SK-N-DZ (cell line): Measurements from ENCODE around the gene MALAT1.

Experiments used
- DNase-seq: peaks from one replicate; pipeline ENCODE4 v3.0.0-alpha.2; 2015; ENCODE audit warnings: low spot score
- small RNA-seq, 2 experiments: library from RNA; depleted of rRNA; stranded (forward); fragments of <200 nt; gene quantifications; one replicate each; pipeline ENCODE3, GENCODE V24; 2014

Gene MALAT1

DNA sequence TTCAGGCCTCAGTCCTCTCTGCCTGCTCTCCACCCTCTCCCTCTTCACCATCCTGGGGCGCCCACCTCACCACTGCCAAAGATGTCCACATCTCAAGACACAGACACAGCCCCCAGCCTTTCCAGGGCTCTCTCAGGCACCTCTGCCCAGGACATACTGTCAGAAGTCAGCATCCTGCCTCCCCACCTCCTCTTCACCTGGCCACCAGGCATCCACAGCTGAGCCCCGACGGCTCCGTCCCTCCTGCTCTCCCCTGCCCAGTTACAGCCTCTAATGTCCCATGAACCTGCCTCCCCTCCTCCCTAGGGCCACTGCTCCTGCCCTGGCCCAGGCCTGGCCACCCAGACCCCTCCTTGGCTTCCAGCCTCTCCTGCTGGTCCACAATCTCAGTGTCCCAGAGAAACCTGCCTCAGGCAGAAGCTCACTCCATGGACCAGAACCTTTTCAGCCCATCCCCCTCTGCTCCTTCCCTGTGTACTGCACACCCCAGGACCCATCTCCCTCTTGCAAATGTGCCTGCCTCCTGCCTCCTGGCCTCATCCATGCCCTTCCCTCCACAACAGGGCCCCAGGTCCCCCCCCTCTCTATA lies 56.1 kb downstream of the MALAT1 start:
- no peak for DNase-seq

DNA sequence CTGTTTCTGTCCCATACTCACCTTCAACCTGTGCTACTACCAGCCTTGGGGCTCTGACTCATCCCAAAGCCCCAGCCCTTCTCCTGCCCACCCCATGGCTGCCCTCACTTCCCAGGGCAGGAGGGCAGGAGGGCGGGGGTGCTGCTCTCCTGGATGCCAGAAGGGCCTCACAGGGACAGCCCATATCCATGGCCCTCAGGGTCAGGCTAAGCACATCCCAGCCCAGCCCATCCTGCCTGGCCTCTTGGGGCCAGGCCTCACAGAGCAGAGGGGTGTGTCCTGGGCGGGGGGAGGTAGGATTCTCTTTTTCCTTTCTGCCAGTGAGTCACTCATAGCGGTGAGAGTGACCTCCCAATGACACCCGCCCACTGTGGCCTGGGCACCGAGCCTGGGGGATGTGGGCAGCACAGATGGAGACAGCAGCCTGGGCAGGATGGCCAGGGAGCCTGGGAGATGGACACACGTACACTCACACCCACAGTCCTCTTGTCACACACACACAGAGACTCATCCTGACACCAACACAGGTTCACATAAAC lies 56.9 kb downstream of the MALAT1 start:
- no peak for DNase-seq

Small RNAs within 50 kb of the gene (small RNA-seq; reads per million reads assigned to genes)
- 0 reads per million in 2 experiments for gene RF01684
